HuH-7 (cell line): ENCODE measurements around the gene ESF1.
A peak's percentile ranks its signal among the peaks of the same experiment; 100 is the strongest.
"Not testable (repeated sequence)": the region's sequence is repeated elsewhere in the genome, so short reads cannot be mapped to it uniquely, and the experiment has no call there.

Source experiments
- DNase-seq: peaks from one replicate; pipeline ENCODE4 v3.0.0; 2011; ENCODE audit warnings: low spot score

Gene ESF1

DNA sequence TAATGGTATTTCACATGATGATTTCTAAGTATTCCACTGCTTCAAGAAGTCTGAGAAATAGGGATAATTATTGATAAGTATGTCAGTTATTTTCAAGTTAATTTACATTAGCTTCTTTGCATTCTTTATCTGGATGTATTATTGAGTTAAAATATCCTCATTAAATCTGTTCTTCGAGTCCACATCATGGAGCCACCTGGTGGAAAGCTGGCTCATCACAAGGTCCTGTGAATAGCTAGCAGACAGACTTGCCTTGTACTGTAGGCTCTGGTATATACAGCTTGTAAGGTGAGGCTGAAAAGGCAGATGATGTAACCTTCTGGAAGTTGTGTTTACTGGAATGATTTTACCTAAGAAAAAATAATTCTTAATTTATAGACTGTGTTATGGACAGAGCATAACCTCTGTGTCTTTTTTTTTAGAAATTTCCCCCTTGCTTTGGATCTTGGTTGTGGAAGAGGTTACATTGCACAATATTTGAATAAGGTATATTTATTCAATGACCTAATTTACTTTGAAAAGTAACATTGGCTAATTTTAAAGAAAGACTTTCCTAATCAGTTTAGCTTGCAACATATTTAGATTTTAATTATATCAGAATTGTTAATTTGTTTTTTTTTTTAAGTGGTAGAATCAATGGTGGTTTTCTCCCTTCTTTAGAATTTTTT lies 3.6 kb upstream of the ESF1 start:
- DNase-seq, result peak; percentile 82

GRCh38 chr20:13786143-13786828 lies 1.6 kb upstream of the ESF1 start:
- no peak for DNase-seq

DNA sequence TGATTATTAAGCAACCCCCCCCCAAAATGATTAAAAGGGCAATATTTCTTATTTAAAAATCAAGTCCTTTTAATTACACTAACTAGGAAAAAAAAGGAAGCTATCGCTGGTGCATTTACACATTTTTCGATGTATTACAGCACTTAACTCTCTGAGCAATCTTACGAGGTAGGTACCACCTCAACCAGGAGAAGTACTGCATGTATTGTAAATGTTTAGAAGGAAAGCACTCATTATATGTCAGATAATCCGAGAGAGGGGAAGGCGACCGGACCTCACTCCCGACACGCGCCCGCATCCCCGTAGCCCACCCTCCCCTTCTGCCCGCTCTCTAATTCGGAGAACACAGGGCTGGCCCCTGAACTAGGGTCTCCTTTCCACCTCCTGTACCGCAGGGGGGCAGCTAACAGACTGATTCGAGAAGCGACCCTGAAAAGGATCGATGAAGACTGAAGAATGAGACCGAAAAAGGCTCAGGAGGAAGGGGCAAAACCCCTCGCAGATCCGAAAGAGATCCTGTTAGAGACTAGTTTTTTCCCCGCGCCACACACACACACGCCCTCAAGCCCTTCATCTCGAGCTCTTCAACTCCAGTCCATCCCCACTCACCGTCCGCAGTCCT lies 337 bp downstream of the ESF1 start:
- no peak for DNase-seq

DNA sequence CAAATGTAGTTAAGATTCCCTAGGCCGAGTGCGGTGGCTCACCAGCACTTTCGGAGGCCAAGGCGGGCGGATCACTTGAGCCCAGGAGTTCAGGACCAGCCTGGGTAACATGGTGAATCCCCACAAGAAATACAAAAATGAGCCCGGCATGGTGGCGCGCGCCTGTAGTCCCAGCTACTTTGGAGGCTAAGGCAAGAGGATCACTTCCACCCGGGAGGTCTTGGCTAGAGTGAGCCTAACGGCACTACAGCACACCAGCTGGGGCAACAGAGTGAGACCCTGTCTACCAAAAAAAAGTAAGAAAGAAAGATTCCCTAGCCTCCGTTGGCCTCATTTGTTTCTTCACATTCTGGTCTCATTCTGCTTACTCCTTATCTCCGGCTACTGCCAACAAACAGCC lies 1.2 kb downstream of the ESF1 start:
- DNase-seq, result no peak

GRCh38 chr20:13778827-13779226 lies 5.9 kb downstream of the ESF1 start:
- DNase-seq, result no peak

DNA sequence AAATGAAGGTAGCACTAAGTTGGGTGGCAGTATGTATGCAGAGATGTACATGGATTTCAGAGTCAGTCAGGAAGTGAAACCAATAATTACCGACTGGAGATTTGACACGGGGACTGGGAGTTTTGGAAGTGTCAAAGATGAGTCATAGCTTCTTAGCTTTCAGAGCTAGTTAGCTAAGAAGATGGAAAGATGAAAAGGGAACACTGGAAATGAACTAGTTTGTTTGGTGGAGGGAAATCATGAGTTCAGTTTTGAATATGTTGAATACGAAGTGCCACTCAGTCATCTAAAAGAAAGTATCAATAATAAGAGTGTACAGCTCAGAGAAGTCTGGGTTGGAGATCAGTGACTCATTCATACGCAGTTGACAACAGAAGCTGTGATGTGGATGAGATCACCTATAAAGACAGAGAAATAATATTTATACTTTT lies 7.5 kb downstream of the ESF1 start:
- DNase-seq, result no peak

DNA sequence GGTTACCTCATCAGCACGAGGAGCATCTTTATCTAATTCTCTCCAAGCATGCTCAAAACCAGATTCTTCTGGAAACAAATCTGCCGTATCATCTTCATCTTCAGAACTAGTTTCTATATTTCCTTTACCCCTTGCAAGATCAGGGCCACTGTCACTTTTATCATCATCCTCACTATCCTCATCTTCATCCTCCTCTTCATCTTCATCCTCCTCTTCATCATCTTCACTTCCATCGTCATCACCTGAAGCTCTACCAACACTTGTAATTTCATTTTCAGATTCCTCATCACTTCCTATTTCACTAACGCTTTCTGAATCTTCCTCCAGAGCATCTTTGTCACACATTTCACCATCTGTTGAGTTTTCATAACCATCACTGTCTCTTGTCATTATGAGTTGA lies 8.9 kb downstream of the ESF1 start:
- DNase-seq, result no peak

DNA sequence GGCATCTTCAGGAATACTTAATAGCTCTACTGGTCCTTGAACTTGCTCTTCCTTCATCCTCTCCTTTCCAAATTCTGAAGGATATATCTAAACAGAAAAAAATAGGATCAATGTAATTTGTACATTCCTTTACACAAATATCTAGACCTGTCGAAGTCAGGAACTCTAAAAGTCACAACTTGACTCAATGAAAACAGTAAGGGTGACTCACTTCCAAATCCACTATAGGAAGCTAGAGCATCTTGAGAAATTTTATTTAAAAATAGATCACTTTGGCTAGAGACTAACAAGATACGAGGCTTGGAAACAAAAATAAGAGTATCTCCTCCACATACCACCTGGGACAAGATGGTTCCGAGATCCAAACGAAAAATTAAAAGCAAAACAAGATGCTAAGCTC lies 12.2 kb downstream of the ESF1 start:
- DNase-seq, result no peak

DNA sequence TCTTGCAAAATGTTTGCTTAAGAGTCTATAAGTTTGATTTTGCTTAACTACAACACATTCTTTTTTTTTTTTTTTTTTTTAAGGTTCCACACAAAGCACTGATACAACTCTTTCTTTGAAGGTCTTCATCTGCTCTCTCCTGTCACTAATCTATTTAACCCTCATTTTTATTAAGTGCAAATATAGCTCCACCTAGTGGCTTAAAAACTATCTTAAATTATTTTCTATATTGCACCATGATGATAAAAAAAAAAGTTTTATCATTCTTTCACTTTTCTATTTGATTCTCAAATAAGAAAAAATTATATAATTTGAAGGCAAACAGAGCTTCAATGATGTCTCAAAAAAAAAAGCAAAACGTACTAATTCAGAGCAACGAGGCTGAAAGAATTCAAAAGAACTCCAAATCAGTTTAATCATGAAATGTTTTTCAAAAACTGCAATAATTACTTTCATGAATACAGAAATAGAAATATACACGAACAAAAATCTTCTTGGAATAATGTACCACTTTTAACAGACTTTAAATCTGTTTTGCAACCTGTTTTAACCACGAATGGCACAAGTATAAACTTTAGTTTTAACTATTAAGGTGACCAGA lies 12.8 kb downstream of the ESF1 start:
- DNase-seq, result peak; percentile 44

GRCh38 chr20:13770141-13770540 lies 14.6 kb downstream of the ESF1 start:
- no peak for DNase-seq

- DNase-seq, result no peak
These were observed 18.8 kb downstream of the ESF1 start for GRCh38 chr20:13765868-13766416.

- no peak for DNase-seq
These were observed 19.4 kb downstream of the ESF1 start for GRCh38 chr20:13765299-13765698.

DNA sequence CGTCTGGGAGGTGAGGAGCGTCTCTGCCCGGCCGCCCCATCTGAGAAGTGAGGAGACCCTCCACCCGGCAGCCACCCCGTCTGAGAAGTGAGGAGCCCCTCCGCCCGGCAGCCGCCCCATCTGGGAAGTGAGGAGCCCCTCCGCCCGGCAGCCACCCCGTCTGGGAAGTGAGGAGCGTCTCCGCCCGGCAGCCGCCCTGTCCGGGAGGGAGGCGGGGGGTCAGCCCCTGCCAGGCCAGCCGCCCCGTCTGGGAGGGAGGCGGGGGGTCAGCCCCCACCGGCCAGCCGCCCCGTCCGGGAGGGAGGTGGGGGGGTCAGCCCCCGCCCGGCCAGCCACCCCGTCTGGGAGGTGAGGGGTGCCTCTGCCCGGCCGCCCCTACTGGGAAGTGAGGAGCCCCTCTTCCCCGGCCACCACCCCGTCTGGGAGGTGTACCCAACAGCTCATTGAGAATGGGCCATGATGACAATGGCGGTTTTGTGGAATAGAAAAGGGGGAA lies 24.2 kb downstream of the ESF1 start:
- not testable (repeated sequence) for DNase-seq

DNA sequence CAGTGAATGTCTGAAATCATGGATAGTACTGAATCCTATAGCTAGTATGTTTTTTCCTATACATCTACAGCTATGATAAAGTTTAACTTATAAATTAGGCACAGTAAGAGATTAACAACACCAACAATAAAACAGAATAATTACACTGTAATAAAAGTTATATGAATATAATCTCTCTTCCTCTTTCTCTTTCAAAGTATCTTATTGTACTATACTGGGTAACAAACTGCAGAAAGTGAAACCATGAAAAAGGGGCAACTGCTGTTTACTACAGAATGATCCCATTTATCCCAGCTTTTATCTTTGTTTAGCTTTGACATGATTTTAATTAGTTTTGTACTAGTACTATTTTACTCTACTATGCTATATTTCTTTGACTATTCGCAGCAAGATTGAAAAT lies 25.8 kb downstream of the ESF1 start:
- DNase-seq, result no peak

DNA sequence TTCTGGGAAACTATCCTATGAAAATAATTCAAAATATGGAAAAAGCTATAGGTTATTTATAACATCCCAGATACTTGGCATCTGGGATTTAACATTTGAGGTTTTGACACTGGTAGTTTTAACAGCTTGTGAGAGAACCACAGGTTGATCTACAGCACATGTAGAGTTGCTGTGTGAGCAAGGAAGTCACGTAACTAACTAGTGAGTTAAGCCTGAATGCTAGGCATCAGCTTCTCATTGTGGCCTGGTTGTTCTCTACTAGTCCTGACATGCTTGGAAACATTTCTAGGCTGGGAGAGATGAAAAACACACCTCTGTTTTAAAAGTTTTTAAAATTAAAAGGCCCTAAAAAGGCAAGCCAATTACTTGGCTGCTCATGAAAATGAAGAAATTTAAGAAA lies 28.2 kb downstream of the ESF1 start:
- no peak for DNase-seq

- DNase-seq, result no peak
These were observed 28.9 kb downstream of the ESF1 start for GRCh38 chr20:13755809-13756208.

DNA sequence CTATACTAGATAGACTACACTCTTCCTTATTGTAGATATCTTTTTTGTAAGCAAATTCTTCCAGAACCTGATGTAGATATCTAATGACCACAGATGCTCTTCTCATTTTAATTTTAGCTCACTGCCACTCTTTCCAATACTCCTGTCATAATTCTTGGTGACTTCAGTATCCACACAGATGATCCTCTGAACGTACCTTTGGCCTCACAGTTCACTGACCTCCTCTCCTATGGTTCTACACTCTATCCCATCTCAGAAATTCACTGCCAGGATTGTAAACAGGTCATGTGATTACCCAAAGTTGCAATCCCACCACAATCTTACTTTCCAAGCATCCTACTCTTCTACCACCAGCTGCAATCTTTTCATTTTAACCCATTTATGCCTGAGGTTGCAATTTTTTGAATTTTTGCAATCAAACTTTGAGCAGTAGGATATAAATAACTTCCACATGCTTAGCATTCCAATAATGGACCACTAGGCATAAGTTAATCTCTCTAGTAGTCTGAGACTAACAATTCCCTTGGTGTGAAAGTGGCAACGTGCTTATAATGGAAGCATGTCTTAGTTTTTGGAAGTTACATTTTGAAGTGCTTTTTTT lies 31.2 kb downstream of the ESF1 start:
- no peak for DNase-seq

GRCh38 chr20:13749811-13750210 lies 34.9 kb downstream of the ESF1 start:
- no peak for DNase-seq

GRCh38 chr20:13745784-13746183 lies 38.9 kb downstream of the ESF1 start:
- DNase-seq, result no peak

- no peak for DNase-seq
These were observed 40.4 kb downstream of the ESF1 start for GRCh38 chr20:13744352-13744751.

- DNase-seq, result no peak
These were observed 42.8 kb downstream of the ESF1 start for GRCh38 chr20:13741879-13742278.
